ENCODE data around the gene MYLK2.
"Not testable (repeated sequence)": the region's sequence is repeated elsewhere in the genome, so short reads cannot be mapped to it uniquely, and the experiment has no call there.

MYLK2 gene

GRCh38 chr20:31819083-31819784 lies at the start of gene MYLK2:
MYLK2 (plus strand) TSS chr20:31819356; CDS start chr20:31819581, 225 bp downstream.
- DNase-seq: peak; percentile 41 to 64

- no peak for DNase-seq
Observed at GRCh38 chr20:31769681-31770080, 49.5 kb upstream of the MYLK2 start.

GRCh38 chr20:31770243-31770642 lies 48.9 kb upstream of the MYLK2 start:
- no peak for DNase-seq

- no peak for DNase-seq
Observed at GRCh38 chr20:31774408-31774807, 44.7 kb upstream of the MYLK2 start.

- no peak for DNase-seq
Observed at GRCh38 chr20:31780839-31781238, 38.3 kb upstream of the MYLK2 start.

- no peak for DNase-seq
Observed at GRCh38 chr20:31781945-31782344, 37.2 kb upstream of the MYLK2 start.

- no peak for DNase-seq
Observed at GRCh38 chr20:31784354-31785044, 34.7 kb upstream of the MYLK2 start.

GRCh38 chr20:31785089-31785488 lies 34.1 kb upstream of the MYLK2 start:
- no peak for DNase-seq

- DNase-seq: no peak
Observed at GRCh38 chr20:31788578-31788977, 30.6 kb upstream of the MYLK2 start.

GRCh38 chr20:31790401-31790800 lies 28.8 kb upstream of the MYLK2 start:
- DNase-seq: no peak

- no peak for DNase-seq
Observed at GRCh38 chr20:31797364-31797763, 21.8 kb upstream of the MYLK2 start.

- DNase-seq: no peak
Observed at GRCh38 chr20:31801508-31801907, 17.6 kb upstream of the MYLK2 start.

GRCh38 chr20:31803552-31804291 lies 15.4 kb upstream of the MYLK2 start:
- DNase-seq: no peak

- no peak for DNase-seq
Observed at GRCh38 chr20:31806564-31807355, 12.4 kb upstream of the MYLK2 start.

GRCh38 chr20:31808481-31808880 lies 10.7 kb upstream of the MYLK2 start:
- no peak for DNase-seq

- no peak for DNase-seq
Observed at GRCh38 chr20:31809661-31810060, 9.5 kb upstream of the MYLK2 start.

- DNase-seq: no peak
Observed at GRCh38 chr20:31811198-31811597, 8.0 kb upstream of the MYLK2 start.

GRCh38 chr20:31811796-31812728 lies 7.1 kb upstream of the MYLK2 start:
- peak; percentile 14 to 63 for DNase-seq

GRCh38 chr20:31813611-31814010 lies 5.5 kb upstream of the MYLK2 start:
- no peak for DNase-seq

GRCh38 chr20:31814142-31814541 lies 5.0 kb upstream of the MYLK2 start:
- not testable (repeated sequence) for DNase-seq

GRCh38 chr20:31815408-31816188 lies 3.6 kb upstream of the MYLK2 start:
- DNase-seq: no peak
